GM23338 (cell line): ENCODE data around the gene SEL1L3. TPM values are rescaled to one million over a fixed set of nuclear protein-coding genes. Genes with fewer than 3 reads are reported as not detected.

ENCODE experiments used
- ATAC-seq: fragments of 200-7000 bp; cut with Tn5 transposase; 3 replicates; pipeline ENCODE4 v1.9.1; 2020
- DNase-seq: peaks from one replicate; pipeline ENCODE4 v3.0.0-alpha.2; 2015; ENCODE audit warnings: low spot score
- H2AFZ ChIP-seq: fragments of 200-600 bp; sonication (generic); 2 replicates; pipeline ENCODE4 v1.8.0; 2016; ENCODE audit warnings: antibody characterized with exemption, mild to moderate bottlenecking, moderate library complexity
- H3F3A ChIP-seq: fragments of 200-600 bp; sonication (generic); replicated peaks from 2 replicates; pipeline ENCODE4 v1.8.0; 2017; ENCODE audit warnings: antibody characterized with exemption, mixed run types, low read depth
- H3K27ac ChIP-seq: fragments of 200-600 bp; sonication (generic); 2 replicates; pipeline ENCODE4 v1.6.1; 2016; ENCODE audit warnings: low read depth
- H3K27me3 ChIP-seq: fragments of 200-600 bp; sonication (generic); 2 replicates; pipeline ENCODE4 v1.8.0; 2016; ENCODE audit warnings: mild to moderate bottlenecking, mixed run types, moderate library complexity; ENCODE audit not compliant: insufficient read depth
- H3K36me3 ChIP-seq: fragments of 200-600 bp; sonication (generic); 2 replicates; pipeline ENCODE4 v1.8.0; 2016; ENCODE audit warnings: mild to moderate bottlenecking; ENCODE audit not compliant: insufficient read depth
- H3K4me1 ChIP-seq: fragments of 200-600 bp; sonication (generic); 2 replicates; pipeline ENCODE4 v1.8.0; 2016; ENCODE audit warnings: mild to moderate bottlenecking, moderate library complexity; ENCODE audit not compliant: insufficient read depth
- H3K4me2 ChIP-seq: fragments of 200-600 bp; sonication (generic); 2 replicates; pipeline ENCODE4 v1.7.1; 2017; ENCODE audit warnings: mixed run types
- H3K4me3 ChIP-seq: fragments of 200-600 bp; sonication (generic); 2 replicates; pipeline ENCODE4 v1.6.1; 2016; ENCODE audit warnings: mixed run types
- H3K79me2 ChIP-seq: fragments of 200-600 bp; sonication (generic); replicated peaks from 2 replicates; pipeline ENCODE4 v1.8.0; 2017; ENCODE audit warnings: mild to moderate bottlenecking; ENCODE audit not compliant: insufficient read depth
- H3K9me2 ChIP-seq: fragments of 200-600 bp; sonication (generic); 2 replicates; pipeline ENCODE4 v1.8.0; 2017; ENCODE audit not compliant: insufficient read depth
- H4K20me1 ChIP-seq: fragments of 200-600 bp; sonication (generic); replicated peaks from 2 replicates; pipeline ENCODE4 v1.8.0; 2017; ENCODE audit warnings: mild to moderate bottlenecking; ENCODE audit not compliant: insufficient read depth
- H3K27ac Mint-ChIP-seq: 2 replicates; pipeline ENCODE4 v1.8.0; 2020; ENCODE audit warnings: inconsistent platforms, mild to moderate bottlenecking, moderate library complexity, mixed read lengths
- H3K27me3 Mint-ChIP-seq: 3 replicates; pipeline ENCODE4 v1.8.0; 2022; ENCODE audit warnings: low read depth, mild to moderate bottlenecking, moderate library complexity, mixed read lengths, inconsistent platforms; ENCODE audit not compliant: insufficient read depth, poor library complexity
- H3K36me3 Mint-ChIP-seq: 3 replicates; pipeline ENCODE4 v1.8.0; 2021; ENCODE audit warnings: low read depth, mild to moderate bottlenecking, inconsistent platforms, moderate library complexity, mixed read lengths
- H3K4me1 Mint-ChIP-seq: 3 replicates; pipeline ENCODE4 v1.8.0; 2020; ENCODE audit warnings: mild to moderate bottlenecking, inconsistent platforms, mixed read lengths
- H3K4me3 Mint-ChIP-seq: 3 replicates; pipeline ENCODE4 v1.8.0; 2021; ENCODE audit warnings: moderate library complexity, mild to moderate bottlenecking, inconsistent platforms, mixed read lengths
- H3K9me3 Mint-ChIP-seq: 3 replicates; pipeline ENCODE4 v1.8.0; 2020; ENCODE audit warnings: moderate library complexity, mild to moderate bottlenecking, inconsistent platforms, mixed read lengths
- CREB1 ChIP-seq: fragments of 250-450 bp; sonication (Bioruptor Pico); IDR thresholded peaks from 2 replicates; pipeline ENCODE4 v1.5.0; 2020; ENCODE audit warnings: low read depth, mild to moderate bottlenecking, moderate library complexity
- EZH2phosphoT487 ChIP-seq: fragments of 200-600 bp; sonication (generic); IDR thresholded peaks from one replicate; pipeline ENCODE4 v1.8.1; 2018; ENCODE audit warnings: antibody characterized with exemption; ENCODE audit not compliant: unreplicated experiment
- JUNB ChIP-seq: IDR thresholded peaks from one replicate; pipeline ENCODE4 v1.6.1; 2016; ENCODE audit warnings: antibody characterized with exemption; ENCODE audit not compliant: unreplicated experiment
- NANOG ChIP-seq: IDR thresholded peaks from 2 replicates; pipeline ENCODE4 v1.6.1; 2016; ENCODE audit warnings: antibody characterized with exemption, borderline replicate concordance
- POLR2AphosphoS5 ChIP-seq: IDR thresholded peaks from 2 replicates; pipeline ENCODE4 v1.6.1; 2016; ENCODE audit warnings: antibody characterized with exemption, low read depth
- STAT1 ChIP-seq: IDR thresholded peaks from one replicate; pipeline ENCODE4 v1.6.1; 2016; ENCODE audit warnings: antibody characterized with exemption; ENCODE audit not compliant: unreplicated experiment
- ZNF114 ChIP-seq: fragments of 250-450 bp; sonication (Bioruptor Pico); IDR thresholded peaks from 2 replicates; pipeline ENCODE4 v1.5.0; 2020; ENCODE audit warnings: mild to moderate bottlenecking, moderate library complexity
- polyA plus RNA-seq: library from polyadenylated mRNA; unstranded; fragments of >200 nt; fragmentation: Nextera tagmentation; extraction: Ambion mirVana; gene quantifications from 2 replicates; pipeline ENCODE4 v1.2.1, GENCODE V29; 2016
- total RNA-seq: library from RNA; depleted of rRNA; stranded (reverse); fragments of >200 nt; shearing (Covaris generic); gene quantifications from 2 replicates; pipeline ENCODE4 v1.2.3, GENCODE V29; 2014
- TF ChIP-seq, protein P1 (sequence below), 2 experiments: fragments of 200-600 bp in 1 of 2; sonication (generic) in 1 of 2; conservative IDR thresholded peaks; 2 replicates each; pipeline versions ENCODE4 v1.5.1 to v1.6.1; 2016 to 2017; ENCODE audit warnings: antibody characterized with exemption in 2 of 2, low read depth in 2 of 2, mild to moderate bottlenecking in 2 of 2, moderate library complexity in 1 of 2
- TF ChIP-seq, protein P2 (sequence below): IDR thresholded peaks from one replicate; pipeline ENCODE4 v1.6.1; 2018; ENCODE audit warnings: antibody characterized with exemption; ENCODE audit not compliant: unreplicated experiment

Gene SEL1L3
- total and polyA plus RNA-seq, 2 experiments from 2014 or later: 17.1 to 61.7 TPM

DNA sequence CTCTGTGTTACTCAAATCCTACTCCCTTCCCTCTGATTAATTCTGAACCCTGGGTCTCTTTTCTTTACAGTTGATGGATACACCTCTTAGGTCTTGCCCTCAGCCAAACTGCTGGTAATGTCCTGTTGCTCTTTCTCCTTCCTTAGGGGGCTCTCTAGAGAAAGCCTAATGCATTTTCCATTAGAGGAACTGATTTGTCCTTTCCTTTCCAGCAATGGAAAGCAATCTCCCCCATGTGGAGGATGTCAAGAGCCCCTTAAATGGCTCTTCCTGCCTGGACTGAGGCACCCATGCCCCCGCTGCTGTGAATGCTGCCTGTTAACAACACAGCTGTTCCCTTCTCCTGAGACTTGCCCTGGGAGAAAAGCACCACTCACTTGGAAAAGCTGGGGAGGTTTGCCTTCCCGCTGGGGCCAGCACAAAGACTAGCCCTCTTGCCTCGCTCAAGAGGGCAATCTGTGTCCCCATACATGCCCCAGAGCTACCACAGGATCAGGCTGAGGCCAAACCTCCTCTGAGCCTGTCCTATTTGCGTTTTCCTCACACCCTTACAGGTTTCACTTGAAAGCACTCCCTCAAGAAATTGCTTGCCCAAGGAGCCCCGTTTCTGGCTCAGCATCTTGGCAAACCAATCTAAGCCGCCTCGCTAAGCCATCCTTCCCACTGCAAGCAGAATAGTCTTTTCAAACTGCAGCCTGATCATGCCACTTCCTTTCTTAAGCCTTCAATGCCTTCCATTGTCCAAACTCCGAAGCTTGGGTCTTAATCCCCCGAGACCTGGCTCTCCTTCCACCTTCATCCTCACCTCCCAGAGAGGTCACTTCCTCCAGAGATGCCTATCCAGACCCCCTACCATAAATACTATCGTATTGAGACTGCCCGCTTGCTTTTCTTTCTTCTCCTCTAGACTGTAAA is 28.0 kb upstream of the SEL1L3 start (continued):
- TF ChIP-seq, protein P1, sequence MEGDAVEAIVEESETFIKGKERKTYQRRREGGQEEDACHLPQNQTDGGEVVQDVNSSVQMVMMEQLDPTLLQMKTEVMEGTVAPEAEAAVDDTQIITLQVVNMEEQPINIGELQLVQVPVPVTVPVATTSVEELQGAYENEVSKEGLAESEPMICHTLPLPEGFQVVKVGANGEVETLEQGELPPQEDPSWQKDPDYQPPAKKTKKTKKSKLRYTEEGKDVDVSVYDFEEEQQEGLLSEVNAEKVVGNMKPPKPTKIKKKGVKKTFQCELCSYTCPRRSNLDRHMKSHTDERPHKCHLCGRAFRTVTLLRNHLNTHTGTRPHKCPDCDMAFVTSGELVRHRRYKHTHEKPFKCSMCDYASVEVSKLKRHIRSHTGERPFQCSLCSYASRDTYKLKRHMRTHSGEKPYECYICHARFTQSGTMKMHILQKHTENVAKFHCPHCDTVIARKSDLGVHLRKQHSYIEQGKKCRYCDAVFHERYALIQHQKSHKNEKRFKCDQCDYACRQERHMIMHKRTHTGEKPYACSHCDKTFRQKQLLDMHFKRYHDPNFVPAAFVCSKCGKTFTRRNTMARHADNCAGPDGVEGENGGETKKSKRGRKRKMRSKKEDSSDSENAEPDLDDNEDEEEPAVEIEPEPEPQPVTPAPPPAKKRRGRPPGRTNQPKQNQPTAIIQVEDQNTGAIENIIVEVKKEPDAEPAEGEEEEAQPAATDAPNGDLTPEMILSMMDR (conservative IDR thresholded peaks at IDR 0.05; ENCODE audit: low read depth in 2 of 2): peak in 1 of 2 experiments; percentile 18; a peak in 1 of 4 replicates
- TF ChIP-seq ZNF114 (CRISPR knock-in tag) (no peak), CREB1 (no peak), NANOG (no peak), POLR2AphosphoS5 (no peak), EZH2phosphoT487 (no peak), STAT1 (no peak), JUNB (no peak)
- TF ChIP-seq, protein P2, sequence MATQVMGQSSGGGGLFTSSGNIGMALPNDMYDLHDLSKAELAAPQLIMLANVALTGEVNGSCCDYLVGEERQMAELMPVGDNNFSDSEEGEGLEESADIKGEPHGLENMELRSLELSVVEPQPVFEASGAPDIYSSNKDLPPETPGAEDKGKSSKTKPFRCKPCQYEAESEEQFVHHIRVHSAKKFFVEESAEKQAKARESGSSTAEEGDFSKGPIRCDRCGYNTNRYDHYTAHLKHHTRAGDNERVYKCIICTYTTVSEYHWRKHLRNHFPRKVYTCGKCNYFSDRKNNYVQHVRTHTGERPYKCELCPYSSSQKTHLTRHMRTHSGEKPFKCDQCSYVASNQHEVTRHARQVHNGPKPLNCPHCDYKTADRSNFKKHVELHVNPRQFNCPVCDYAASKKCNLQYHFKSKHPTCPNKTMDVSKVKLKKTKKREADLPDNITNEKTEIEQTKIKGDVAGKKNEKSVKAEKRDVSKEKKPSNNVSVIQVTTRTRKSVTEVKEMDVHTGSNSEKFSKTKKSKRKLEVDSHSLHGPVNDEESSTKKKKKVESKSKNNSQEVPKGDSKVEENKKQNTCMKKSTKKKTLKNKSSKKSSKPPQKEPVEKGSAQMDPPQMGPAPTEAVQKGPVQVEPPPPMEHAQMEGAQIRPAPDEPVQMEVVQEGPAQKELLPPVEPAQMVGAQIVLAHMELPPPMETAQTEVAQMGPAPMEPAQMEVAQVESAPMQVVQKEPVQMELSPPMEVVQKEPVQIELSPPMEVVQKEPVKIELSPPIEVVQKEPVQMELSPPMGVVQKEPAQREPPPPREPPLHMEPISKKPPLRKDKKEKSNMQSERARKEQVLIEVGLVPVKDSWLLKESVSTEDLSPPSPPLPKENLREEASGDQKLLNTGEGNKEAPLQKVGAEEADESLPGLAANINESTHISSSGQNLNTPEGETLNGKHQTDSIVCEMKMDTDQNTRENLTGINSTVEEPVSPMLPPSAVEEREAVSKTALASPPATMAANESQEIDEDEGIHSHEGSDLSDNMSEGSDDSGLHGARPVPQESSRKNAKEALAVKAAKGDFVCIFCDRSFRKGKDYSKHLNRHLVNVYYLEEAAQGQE: no peak

DNA sequence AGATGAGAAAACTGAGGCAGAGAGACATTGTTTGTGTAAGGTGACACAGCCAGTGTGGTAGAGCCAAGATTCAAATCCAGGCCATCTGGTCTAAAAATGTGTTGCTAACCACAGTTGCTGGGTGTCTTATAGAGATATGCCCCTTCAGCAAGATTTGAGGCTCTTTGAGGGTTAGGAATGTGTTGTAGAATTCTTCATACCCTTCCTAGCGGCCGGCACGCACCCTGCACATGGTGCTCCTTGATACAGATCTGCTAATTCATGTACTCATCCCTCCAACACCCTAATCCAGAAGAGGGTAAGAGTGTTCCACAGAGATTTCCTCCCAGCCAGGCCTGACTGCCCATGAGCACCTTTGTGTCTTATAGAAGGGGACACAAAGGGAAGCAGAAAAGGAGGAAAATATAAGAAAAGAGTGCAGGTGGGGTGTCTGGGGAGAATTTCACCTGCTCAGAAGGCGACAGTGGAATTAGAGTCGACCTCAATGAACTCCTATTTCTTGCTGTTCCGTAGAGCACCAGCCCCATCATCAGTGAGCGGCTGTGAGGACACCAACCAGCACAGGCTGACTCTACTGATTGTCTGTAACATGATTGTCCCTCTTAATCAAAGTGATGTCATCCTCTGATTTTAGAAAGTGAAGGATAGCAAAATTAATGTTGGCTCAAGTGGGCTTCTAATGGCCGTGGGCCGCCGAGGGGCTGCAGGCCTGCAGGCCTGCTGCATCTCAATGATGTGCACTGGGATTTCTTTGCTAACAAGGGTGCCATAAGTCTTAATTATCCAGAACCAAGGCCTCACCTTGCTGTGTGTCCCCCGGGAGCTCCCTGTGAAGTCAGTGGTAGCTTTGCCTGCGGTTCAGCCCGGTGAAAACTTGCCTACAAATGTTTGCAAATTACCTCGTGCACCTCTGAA is 27.1 kb upstream of the SEL1L3 start:
- DNase-seq (no peak), ATAC-seq (no peak)
- peak overlapping the region; percentile 96 for H2AFZ ChIP-seq
- H3K4me3 Mint-ChIP-seq: no peak overlapping the region
- H3K79me2 ChIP-seq: no peaks in the 10 kb centered on the region
- H3K36me3 ChIP-seq: no peaks in the 10 kb centered on the region
- no peaks in the 10 kb centered on the region for H3K27me3 ChIP-seq
- H3K9me3 Mint-ChIP-seq: no peaks in the 10 kb centered on the region
- H3K27ac Mint-ChIP-seq: no peak overlapping the region
- H3K4me2 ChIP-seq: no peak overlapping the region
- H3K4me1 Mint-ChIP-seq: peaks cover 26% of the 10 kb centered on the region
- no peaks in the 10 kb centered on the region for H4K20me1 ChIP-seq
- no peaks in the 10 kb centered on the region for H3K9me2 ChIP-seq
- H3K27me3 Mint-ChIP-seq: no peaks in the 10 kb centered on the region
- H3K4me3 ChIP-seq: no peak overlapping the region
- peaks cover 23% of the 10 kb centered on the region for H3K4me1 ChIP-seq
- H3K27ac ChIP-seq: no peak overlapping the region
- no peaks in the 10 kb centered on the region; the same call in 2 of the 3 replicates for H3K36me3 Mint-ChIP-seq
- TF ChIP-seq NANOG: no peak
- TF ChIP-seq, protein P1 (conservative IDR thresholded peaks at IDR 0.05; ENCODE audit: low read depth in 2 of 2): 0 out of 4 replicates have a peak, but pooled peaks of 1 of the 2 experiments have one; percentile 2
- no peaks in the 10 kb centered on the region for H3F3A ChIP-seq
